MG63 (cell line): ENCODE data around the gene GIT1. TPM values are rescaled to one million over a fixed set of nuclear protein-coding genes. Genes with fewer than 3 reads are reported as not detected.

Experiments
- DNase-seq: peaks from one replicate; pipeline ENCODE4 v3.0.0-alpha.2; 2020
- H3K27me3 ChIP-seq: fragments of 250-450 bp; sonication (Bioruptor Pico); 2 replicates; pipeline ENCODE4 v1.5.1; 2020; ENCODE audit warnings: mild to moderate bottlenecking, moderate library complexity
- H3K36me3 ChIP-seq: fragments of 250-450 bp; sonication (Bioruptor Pico); 2 replicates; pipeline ENCODE4 v1.5.1; 2020; ENCODE audit warnings: mild to moderate bottlenecking, moderate library complexity
- H3K4me3 ChIP-seq: fragments of 250-450 bp; sonication (Bioruptor Pico); 2 replicates; pipeline ENCODE4 v1.5.1; 2020; ENCODE audit warnings: mild to moderate bottlenecking, moderate library complexity
- H3K9me3 ChIP-seq: fragments of 250-450 bp; sonication (Bioruptor Pico); 2 replicates; pipeline ENCODE4 v1.5.1; 2020; ENCODE audit warnings: mild to moderate bottlenecking, moderate library complexity
- total RNA-seq: library from RNA; depleted of rRNA; stranded (reverse); fragments of >200 nt; shearing (Covaris generic); gene quantifications from 2 replicates; pipeline ENCODE4 v1.2.3, GENCODE V29; 2014; ENCODE audit warnings: low replicate concordance

The GIT1 gene
- total RNA-seq, 1 experiment from 2014 or later = 36.4 TPM

DNA sequence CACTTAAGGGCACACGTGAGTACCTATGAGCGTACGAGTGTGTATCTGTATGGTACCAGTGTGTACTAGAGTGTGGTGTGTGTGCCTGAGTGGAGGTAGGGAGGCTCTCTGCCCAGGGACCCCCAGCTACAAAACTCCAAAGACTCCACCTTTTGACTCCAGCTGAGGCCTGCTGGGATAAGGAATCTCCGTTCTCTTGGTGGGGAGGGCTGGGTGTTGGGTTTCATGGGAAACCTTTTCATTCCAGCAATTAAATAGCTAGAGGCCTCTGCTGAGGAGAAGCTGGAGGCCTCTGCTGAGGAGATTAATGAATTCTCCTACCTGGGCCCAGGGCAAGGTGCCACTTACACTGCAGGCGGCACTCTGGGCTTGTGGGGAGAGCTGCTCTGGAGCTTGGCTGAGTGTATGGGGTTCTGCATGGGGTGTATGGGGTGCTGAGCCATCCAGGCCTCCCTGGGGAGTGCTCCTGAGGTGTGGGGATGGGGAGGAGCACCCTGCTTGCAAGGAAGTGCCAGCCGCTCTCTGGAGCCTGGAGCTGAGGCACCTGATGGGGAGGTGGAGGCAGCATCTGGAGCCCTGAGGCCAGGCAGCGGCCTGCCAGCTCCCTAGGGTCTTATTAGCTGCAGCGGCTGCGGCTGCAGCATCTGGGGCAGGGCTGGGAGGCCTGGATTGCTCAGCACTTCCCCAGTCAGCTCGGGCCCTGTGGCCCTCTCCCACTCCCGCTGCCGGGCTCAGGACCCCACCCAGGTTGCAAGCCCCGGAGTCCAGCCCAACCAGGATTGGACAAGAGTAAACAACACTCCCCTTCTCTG, 8.1 kb upstream of the GIT1 start:
- no peak for DNase-seq
- Histone ChIP-seq H3K27me3 (no peaks in the 10 kb centered on the region), H3K9me3 (no peaks in the 10 kb centered on the region), H3K36me3 (no peaks in the 10 kb centered on the region), H3K4me3 (no peak overlapping the region)

DNA sequence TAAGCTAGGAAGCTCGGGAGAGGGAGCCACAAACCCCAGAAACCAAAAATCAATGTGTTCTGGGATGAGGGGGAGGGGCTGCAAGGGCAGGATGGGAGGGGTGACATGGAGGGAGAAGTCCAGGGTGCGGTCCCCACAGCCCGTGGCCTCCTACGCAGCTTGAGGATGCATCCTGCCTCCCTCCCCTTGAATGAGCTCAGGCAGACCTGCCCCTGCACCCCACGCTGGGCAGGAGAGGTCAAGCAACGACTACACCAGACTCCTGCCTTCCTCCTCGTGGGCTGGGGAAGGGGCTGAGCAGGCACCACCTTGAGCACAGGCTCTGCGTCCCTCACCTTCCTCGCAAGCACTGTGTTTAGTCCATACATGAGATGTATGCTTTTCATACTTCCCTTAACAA, 7.4 kb upstream of the GIT1 start:
- DNase-seq = no peak
- Histone ChIP-seq H3K36me3 (no peaks in the 10 kb centered on the region), H3K4me3 (no peak overlapping the region), H3K9me3 (no peaks in the 10 kb centered on the region), H3K27me3 (no peaks in the 10 kb centered on the region)

DNA sequence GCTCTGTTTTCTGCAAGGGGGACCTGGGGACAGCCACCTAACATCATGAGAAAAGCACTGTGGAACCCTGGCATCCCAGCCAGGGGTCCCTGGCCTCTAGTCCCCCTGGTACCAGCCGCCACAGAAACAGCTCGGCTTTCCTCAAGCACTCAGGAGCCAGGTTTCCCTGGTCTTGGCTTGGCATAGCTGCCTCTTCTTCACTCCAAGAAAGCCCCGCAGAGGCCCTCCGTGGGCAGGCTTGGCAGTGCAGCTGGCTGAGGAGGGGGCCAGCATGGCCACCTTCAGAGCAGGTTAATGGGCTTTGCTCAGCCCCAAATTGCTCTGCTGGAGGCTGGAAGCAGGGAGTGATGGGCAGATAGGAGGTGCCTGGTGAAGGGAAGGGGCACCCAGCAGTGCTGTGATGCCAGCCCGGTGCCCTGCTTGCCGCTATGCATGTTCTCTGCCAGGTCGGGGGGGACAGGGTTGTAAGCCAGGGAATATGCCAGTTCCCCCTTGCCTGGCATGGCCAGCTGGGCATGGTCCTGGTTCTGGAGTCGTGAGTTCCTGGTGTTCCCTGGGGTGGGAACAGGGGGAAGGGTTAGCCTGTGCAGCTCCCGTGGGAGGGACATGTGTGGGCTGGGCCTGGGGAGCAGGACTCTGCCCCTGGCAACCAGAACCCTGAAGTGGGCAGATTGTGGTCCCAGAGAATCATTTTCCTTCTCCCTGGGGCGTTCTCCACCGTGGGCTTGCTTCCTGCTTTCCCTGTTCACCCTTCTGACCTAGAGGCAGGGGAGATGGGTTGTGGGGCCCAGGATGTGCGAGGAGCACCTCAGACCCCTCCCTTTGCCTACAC, 6.7 kb upstream of the GIT1 start:
- no peaks in the 10 kb centered on the region for H3K36me3 ChIP-seq
- H3K9me3 ChIP-seq = no peaks in the 10 kb centered on the region
- no peak overlapping the region for H3K4me3 ChIP-seq
- DNase-seq = no peak
- H3K27me3 ChIP-seq = no peaks in the 10 kb centered on the region

DNA sequence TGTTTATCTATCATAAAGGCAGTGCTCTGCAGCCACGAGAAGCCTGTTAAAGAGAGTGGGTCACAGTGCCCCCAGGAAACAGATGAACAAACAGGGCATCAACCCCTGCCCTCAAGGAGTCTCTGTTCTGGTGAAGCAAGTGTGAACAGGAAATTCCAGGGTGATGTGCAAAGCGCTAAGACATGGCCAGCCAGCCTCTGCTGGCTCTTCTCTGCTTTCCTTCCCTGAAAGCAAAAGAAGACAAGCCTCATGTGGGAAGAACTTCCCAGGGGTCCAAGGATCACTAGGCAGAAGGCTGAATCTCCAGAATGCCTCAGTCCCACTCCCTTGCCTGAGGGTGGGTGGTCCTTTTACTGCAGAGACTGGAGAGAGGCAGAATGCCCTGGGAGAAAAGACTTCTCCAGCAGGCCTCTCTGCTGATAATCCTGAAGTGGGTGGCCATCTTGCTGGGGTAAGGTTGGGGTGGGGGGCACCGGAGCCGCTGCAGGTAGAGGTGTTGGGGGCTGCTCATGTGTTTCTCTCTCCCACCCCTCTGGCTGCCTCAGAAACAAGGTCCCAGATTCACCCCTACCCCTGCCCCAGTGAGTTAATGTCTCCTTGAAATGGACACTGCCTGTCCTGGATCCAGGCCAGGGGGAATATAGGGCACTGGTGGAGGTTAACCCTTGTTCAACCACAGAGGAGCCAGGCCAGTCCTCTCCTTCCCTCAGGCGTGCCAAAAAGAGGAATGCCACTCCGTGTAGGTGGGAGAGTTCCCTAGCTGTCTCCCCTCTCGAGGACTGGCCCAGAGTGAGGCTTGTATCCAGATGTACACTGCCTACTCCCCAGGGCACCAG, 5.9 kb upstream of the GIT1 start:
- H3K4me3 ChIP-seq = no peak overlapping the region
- H3K36me3 ChIP-seq = no peaks in the 10 kb centered on the region
- no peak for DNase-seq
- H3K9me3 ChIP-seq = no peaks in the 10 kb centered on the region
- H3K27me3 ChIP-seq = no peaks in the 10 kb centered on the region

DNA sequence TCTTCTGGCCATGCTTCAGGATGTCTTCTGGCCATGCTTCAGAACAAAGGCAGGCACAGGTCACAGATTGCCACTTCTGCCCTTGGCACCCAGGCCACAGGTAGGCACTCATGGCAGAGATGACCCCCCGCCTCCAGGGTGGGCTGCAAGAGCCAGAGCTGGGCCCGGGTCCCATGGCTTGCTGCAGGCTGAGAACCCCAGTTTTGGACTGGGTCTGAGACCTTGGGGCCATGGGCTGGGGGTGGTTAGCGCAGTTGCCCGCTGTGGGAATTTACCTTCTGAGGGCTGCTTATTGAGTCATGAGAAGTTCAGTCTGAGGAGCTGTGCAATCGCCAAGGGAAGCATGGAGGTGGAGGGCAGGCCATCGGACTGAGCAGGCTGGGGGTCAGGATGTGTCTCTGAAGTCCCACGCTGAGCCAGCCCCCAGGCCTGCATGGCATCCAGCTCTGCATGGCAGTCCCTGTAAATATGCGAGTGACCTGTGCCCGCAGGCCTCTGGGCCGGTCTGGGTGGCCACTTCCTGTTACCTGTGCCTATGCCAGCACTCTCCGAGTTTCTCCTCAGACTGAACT, 5.2 kb upstream of the GIT1 start:
- no peaks in the 10 kb centered on the region for H3K36me3 ChIP-seq
- H3K9me3 ChIP-seq = no peaks in the 10 kb centered on the region
- peak overlapping the region; percentile 61 for H3K4me3 ChIP-seq
- no peaks in the 10 kb centered on the region for H3K27me3 ChIP-seq
- no peak for DNase-seq

DNA sequence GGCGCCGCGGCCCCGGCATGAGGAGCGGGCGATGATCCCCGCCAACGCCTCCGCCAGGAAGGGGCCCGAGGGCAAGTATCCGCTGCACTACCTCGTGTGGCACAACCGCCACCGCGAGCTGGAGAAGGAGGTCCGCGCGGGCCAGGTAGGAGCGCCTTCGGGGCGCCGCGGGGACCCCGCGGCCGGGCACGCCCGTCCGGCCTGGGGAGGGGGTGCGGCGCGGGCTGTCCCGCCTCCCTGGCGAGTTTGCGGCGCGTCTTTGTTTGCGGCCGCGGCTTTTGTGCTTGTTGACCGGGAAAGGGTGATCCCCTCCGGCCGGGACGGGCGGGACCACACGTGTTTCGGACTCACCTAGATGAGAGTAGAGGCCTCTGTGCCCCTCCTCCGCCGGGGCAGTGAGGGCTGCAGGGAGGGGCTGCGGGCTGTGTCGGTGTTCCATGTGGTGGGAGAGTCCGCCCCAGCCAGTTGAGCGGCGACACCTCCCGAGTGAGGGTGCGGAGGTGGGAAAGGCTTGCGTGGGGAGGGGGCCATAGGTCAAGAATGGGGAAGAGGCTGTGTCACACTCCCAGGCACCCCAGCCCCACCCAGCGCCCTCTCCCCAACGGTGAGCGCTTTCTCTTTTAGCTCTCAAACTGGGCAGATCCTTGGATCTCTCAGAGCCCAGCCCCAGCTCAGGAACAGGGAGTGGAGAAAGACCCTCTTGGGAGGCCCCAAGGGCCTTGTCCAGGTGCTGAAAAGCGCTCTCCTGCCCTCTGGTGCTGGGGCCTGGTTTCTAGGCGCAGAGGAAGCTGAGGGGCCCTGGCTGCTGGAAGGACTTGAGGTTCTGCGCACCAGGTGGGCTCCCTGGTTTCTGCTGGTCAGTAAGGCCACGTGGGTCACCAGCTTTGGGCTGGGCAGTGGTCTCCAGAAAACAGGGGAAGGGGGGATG, 4.4 kb upstream of the GIT1 start:
- Histone ChIP-seq H3K27me3 (no peaks in the 10 kb centered on the region), H3K4me3 (peak overlapping the region; percentile 61), H3K36me3 (no peaks in the 10 kb centered on the region), H3K9me3 (no peaks in the 10 kb centered on the region)
- peak; percentile 47 for DNase-seq

DNA sequence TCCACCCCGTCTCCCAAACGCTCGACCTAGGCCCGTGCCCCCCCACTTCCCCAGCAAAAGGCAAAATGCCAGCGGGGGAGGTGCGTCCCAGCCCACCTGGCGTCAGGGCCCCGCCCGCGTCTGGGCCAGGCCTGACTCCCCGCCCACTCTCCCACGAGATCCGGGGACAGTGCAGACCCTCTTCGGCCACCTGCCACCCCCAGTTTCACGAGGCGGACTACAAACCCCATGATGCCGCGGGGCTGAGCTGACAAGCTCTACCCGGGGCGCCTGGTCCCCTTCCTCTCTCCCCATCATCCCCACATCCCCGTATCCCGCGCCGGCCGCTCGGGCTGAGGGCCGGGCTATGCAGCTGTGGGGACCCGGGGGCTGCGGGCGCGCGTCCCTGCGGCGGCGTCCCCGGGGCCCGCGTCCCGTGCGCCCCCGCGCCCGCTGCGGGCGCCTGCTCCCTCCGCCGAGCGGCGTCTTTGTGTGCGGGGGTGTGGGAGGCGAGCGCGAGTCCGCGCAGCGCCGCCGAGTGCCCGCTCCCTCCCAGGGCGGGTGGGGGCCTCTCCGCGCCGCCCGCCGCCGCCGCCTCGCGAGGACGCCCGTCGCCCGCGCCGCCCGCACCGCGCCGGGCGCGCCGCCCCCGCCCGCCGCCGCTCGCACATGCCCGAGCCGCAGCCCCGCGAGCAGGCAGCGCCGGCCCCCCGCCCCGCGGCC, 3.6 kb upstream of the GIT1 start, which contains the start of gene ANKRD13B:
Gene ANKRD13B (plus strand): TSS at position 283 of the 702 bp plus-strand sequence. CDS start 490 bp downstream, outside the sequence.
- DNase-seq = peak; percentile 64
- Histone ChIP-seq H3K4me3 (peak within 1 kb of the TSS; percentile 61), H3K9me3 (no peaks in the 10 kb centered on the region), H3K36me3 (no peaks in the 10 kb centered on the region), H3K27me3 (no peaks in the 10 kb centered on the region)

DNA sequence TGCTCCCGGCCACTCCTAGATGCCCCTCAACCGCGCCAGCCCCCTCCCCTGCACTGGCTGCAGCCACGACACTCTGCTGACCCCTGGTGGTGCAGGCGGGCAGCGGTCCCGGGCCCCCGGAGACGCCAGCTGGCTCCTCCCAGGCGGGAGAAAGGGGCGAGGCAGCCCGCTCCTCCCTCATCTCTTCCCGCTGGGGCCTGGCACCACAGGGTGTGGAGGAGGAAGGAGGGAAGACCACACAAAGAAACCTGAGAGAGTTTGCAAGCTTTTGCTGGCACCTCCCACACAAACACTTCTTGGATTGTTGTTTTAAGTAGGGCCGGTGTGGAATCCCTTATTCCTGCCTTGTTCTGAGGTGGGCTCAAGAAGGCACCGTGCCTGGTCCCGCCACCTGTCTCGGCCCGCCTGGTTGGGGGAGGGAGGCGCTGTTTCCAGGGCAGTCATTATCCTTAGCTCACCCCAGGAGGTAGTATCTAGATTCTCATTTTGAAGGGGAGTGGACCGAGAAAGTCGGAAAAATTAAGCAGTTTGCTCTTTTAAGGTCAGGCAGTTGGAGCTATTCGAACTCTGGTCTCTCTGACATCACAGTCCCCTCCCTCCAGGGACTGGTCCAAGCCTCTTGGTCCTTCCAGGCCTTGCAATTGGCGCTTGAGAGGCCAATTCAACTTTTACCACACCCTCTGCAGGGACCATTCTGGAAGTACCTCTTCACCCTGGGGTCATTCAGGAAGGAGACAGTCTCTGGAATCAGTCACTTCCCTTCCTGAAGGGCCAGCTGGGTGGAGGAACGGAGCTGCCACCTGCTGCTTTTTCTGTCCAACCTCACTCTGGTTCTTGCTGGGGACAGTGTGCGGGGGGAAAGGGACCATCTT, 2.5 kb upstream of the GIT1 start:
- Histone ChIP-seq H3K9me3 (no peaks in the 10 kb centered on the region), H3K4me3 (peak overlapping the region; percentile 61), H3K27me3 (no peaks in the 10 kb centered on the region), H3K36me3 (0 out of 2 replicates have a peak, but pooled peaks cover 3% of the 10 kb centered on the region)
- DNase-seq = peak; percentile 95

DNA sequence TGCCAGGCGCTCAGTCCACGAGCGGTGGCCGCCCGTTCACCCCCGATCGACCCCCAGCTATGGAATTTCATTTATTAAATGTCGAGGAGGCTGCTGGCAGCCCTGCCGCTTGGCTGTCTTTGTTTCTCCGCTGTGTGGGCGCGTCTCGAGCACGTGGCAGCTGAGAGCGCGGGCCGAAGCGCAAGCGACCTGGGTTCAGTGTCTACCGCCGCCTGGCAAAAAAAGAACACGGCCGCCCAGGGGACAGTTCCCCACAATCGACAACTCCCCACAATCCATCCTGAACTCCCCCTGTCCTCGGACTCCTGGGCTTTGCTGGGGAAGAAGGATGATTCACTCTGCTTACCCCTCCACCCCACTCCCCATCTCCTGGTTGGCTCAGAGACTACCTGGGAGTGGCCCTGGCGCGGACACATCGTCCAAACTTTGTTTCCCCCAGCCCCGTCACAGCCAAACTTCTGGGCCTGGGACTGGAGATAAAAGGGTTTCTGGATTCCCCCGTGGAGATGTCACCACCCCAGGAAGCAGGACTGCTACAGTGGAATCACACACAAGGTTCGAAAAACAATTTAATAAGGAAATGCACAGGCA, 1.8 kb upstream of the GIT1 start:
- no peaks in the 10 kb centered on the region for H3K27me3 ChIP-seq
- DNase-seq = peak; percentile 88
- no peaks in the 10 kb centered on the region for H3K9me3 ChIP-seq
- peak overlapping the region; percentile 61 for H3K4me3 ChIP-seq
- 0 out of 2 replicates have a peak, but pooled peaks cover 3% of the 10 kb centered on the region for H3K36me3 ChIP-seq

DNA sequence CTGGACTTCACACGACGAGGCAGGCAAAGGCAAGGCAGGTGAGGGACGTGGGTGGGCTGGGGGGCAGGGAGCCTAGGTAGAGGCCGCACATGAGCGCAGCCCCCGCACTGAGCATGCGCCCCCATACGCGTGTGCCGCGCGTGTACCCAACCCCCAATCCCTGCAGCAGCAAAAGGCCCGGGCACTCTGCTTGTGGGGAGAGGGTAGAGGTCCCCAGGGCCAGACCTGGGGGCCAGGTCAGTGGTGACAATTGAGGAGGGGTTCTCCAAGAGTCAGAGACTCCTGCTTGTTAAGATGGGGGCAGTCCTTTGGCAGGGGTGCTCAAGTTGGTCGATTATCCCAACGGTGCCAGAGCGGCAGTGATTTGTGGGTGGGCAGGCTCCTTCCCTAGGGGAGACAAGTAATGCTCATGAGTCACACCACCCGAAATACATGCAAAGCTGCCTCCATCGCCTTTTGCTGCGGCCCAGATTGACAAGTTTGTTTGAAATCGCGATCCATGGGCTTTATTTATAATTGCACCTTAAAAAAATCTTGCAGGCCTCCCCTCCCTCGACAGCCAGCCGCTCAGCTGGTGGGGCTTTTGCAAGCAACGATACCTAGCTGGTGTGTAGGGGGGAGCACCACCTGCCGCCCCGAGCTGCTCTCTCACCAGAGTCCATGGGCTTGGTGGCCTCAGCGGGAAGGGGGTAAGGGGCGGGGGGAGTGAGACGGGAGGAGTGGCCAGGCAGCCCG, 1.1 kb upstream of the GIT1 start:
- Histone ChIP-seq H3K27me3 (no peaks in the 10 kb centered on the region), H3K36me3 (0 out of 2 replicates have a peak, but pooled peaks cover 7% of the 10 kb centered on the region), H3K4me3 (peak overlapping the region; percentile 61), H3K9me3 (no peaks in the 10 kb centered on the region)
- peak; percentile 75 for DNase-seq

DNA sequence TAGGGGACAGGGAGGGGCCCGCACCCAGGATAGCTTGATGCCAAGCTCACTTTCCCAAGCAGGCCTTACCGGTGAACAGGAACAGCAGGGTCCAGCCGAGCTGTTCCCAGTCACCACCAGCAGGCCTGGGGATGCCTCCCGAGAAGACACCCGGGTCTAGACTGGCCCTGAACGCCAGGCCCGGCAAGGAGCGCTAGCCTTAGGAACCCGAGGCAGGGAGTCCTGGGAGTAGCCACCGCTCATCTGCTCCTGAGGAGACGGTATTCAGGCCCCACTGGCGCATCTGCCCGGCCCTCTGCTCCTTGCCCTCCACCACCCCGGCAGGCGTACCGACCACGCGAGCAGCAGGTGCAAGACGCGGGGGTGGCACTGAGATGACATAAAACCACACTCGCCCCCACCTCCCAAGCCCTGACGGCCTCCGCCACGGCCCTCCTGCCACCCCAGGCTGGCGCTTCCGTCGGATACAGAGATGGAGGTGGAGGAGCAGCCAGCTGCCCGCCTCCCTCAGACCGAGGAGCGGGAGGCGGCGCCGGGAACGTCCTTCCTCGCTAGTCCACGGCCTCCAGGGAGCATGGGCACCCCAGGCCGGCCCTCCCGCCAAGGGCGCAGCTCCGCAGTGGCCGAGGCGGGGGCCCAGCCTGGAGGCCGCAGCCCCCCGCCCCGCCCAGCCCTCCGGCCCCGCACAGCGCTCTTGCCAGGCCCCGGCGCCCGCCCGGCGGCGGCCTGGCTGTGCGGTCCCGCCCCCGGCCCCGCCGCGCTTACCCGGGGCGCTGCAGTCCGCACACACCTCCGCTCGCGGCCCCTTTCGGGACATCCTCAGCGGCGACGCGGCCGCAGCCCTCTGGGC, 661 bp downstream of the GIT1 start:
- Histone ChIP-seq H3K36me3 (peaks cover 12% of the 10 kb centered on the region; the same call in 1 of the 2 replicates), H3K27me3 (no peaks in the 10 kb centered on the region), H3K4me3 (peak overlapping the region; percentile 94), H3K9me3 (no peaks in the 10 kb centered on the region)
- DNase-seq = peak; percentile 41

DNA sequence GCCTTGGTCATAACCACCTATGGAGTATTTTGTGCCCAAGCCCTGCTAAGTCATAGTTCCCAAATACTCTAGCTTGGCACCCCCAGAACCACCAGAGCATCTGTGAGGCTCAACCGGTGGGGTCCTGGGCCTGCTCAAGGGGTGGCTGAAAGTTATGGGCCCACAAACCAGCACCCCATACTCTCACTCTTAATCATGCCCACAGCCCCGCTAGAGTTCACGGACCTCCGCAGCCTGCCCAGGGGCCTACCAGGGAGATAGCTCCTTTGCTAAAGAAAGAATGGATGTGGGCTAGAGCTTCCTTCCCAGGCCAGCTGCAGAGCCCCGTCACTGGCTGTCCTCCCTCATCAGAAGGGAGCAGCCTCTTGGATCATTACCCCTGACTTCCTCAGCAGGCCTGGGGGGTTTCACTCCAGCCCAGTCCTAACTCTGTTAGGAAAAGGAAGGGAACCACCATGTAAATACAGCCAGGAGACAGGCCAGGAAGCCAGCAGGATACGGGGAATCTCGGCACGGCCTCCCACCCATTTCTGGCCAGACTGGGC, 1.4 kb downstream of the GIT1 start:
- Histone ChIP-seq H3K9me3 (no peaks in the 10 kb centered on the region), H3K27me3 (no peaks in the 10 kb centered on the region), H3K36me3 (peaks cover 18% of the 10 kb centered on the region; the same call in 1 of the 2 replicates), H3K4me3 (peak overlapping the region; percentile 94)
- DNase-seq = no peak
